Fibroblast of skin of right biceps (primary cell): ENCODE measurements around the gene CIC.
"Not testable (repeated sequence)": the region's sequence is repeated elsewhere in the genome, so short reads cannot be mapped to it uniquely, and the experiment has no call there.

Experiments used
- DNase-seq: peaks from one replicate; pipeline ENCODE4 v3.0.0-alpha.2; 2013

CIC gene

GRCh38 chr19:42315024-42315423 is 46.0 kb downstream of the CIC start:
- no peak for DNase-seq

DNA sequence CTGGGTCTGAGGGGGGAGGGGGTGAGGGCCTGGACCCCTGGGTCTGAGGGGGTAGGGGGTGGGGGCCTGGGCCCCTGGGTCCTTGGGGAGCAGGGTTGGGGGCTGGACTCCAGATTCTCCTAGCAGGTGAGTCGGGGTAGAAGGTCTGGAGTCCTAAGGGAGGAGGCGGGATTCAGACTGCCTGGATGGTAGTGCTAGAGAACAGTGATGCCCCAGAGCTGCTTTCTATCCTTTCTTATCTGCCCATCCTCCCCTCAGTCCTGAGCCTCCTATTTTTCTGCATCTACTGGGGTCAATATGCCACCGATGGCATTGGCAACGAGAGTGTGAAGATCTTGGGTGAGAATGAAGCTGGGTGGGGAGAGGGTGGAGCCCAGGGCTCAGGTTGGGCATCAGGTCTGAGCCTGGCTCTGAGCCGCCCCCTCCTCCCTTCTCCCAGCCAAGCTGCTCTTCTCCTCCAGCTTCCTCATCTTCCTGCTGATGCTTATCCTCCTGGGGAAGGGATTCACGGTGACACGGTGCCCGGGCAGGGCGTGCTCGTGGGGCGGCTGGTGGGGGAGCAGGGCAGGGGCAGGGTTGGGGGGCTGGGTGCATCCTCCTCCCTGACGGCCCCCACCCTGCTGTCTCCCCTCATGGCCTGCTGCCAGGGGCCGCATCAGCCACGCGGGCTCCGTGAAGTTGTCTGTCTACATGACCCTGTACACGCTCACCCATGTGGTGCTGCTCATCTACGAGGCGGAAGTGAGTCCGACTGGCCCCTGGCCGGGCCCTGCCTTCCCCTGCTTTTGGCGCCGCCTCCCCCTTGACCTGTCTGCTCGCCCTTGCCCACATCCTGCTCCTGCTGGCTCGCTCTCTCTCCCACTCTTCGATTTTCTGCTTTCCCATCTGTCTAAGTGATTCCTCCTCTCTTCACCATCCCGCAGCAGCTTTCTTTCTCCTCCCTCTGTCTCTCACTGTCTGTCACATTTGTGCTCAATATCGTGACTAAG is 47.5 kb downstream of the CIC start:
- peak; percentile 29 for DNase-seq

DNA sequence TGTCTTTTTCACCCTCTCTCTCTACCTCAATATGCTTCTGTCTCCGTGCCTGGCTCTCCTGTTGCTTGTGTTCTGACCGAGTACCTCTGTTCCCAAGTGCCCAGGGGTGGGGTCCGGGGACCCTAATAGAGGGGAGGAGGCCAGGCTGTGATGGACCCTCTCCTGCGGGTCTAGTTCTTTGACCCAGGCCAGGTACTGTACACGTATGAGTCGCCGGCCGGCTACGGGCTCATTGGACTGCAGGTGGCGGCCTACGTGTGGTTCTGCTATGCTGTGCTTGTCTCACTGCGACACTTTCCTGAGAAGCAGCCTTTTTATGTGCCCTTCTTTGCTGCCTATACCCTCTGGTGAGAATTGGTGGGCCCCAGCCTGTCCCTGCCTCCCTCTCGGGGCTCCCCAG is 48.5 kb downstream of the CIC start:
- no peak for DNase-seq

DNA sequence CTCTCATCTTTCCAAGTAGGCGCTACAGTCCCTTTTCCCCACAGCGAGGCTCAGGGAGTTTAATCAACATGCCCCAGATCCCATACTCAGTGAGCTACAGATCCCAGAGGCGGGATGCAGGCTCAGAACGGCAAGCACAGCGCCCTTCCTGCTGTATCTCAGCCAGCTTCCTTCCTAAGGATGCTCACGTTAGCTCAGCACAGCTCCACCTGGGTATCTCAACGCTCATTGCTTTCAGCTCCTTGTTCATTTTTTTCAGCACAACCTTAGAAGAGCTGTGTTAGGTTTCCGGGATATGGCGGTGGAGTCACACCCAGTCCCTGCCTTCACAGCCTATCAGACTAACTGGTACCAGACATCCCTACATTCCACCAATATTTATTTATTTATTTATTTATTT is 53.3 kb downstream of the CIC start:
- DNase-seq: no peak

- no peak for DNase-seq
These were observed 54.4 kb downstream of the CIC start for GRCh38 chr19:42323473-42323851.

DNA sequence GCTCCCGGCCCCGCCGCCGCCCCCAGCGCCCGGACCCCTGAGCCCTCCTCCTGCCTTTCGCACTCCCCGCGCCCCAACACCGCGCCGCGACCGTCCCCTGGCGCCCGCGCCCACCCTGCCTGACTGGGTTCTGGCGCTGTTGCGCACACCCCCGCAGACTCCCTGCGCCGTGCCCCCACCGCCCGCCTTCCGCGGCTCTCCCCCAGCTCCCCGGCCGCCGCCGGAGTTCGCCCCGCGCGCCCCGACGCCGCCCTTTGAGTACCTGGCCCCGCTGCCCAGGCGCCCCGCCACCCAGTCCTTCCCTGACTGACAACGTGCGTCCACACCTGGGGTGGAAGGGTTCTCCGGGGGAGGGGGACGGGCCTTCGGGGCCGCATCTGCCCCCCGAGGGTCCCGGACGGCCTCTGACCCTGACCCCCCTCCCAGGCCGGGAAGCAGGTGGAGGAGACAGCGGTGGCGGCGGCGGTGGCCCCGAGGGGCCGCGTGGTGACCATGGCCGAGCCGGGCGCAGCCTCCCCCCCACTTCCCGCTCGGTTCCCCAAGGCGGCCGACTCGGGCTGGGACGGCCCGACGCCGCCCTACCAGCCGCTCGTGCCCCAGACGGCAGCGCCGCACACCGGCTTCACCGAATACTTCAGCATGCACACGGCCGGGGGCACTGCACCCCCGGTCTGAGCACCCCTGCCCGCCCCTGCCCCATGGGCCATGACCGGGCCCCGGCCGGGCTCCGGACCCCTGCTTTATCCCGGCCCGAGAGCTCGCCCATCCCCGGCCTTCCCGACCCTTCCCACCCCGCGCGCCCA is 55.0 kb downstream of the CIC start:
- no peak for DNase-seq

DNA sequence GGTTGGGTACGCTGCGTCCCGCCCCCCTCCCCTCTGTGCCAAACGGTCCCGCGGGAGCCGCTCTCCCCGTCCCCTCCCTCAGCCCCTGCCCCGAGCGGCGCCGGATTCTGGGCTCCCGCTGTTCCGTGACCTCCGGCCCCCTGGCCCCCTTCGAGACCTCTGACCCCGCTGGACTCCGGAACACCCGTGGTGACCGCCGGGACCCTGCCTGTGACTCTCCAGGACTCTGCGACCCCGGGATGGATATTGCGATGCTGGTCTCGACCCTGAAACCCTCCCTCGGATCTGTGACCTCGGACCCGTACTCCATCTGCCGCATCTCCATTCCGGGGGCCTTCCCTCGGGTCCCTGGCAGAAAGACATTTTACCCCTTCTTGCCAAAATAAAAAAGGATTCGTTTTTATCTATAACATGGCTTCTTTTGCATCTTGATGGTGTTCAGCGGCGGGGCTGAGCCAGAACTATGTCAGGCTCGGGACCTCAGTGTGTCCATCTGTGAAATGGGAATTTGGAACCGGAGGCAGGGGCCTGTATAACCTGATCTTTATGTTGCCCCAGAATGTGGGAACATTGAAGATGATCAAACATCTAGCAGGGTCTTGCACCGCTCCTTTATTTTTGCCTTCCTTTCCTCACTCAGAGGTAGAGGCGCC is 55.7 kb downstream of the CIC start:
- DNase-seq: no peak

GRCh38 chr19:42325308-42325895 is 56.4 kb downstream of the CIC start, which contains the start of gene MEGF8:
TSS of gene MEGF8 (plus strand) at chr19:42325635. CDS start at chr19:42326244, 609 bp downstream.
- DNase-seq: peak; percentile 99

- no peak for DNase-seq
These were observed 57.1 kb downstream of the CIC start for GRCh38 chr19:42325896-42326771.

DNA sequence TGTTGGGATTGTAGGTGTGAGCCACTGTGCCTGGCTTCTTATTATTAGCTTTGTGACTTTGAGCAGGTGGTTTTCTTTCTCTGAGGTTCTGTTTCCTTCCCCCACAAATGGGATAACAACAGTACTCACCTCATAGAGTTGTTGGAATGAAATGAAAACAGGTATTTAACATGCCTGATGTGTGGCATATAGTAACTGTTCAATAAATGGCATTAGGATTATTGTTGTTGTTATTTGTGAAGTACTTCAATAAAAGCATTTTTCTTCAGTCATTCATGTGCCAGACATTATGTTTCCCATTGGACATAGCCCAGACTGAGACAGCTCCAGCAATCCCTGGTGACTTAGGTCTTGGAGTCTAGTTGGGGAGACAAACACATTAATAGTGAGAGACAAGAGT is 57.9 kb downstream of the CIC start:
- no peak for DNase-seq

GRCh38 chr19:42327381-42327780 is 58.3 kb downstream of the CIC start:
- DNase-seq: no peak

DNA sequence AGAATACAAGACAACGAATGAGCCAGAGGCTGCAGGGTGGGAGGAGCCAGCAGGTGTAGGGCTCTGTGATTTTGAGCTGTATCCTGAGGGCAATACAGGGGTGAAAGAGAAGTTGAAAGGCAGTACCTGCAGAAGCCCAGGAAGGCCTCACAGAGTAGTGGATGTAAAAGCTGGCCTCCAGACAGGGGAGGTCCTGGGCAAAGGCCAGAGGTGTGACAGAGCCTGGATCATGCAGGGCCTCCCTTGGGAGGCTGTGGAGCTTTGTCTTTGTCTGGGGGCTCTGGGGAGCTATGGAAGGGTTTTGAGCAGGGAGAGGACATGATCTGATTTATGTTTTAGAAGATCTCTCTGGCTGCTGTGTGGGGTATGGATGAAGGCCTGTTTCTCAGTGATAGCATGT is 59.1 kb downstream of the CIC start:
- no peak for DNase-seq

- no peak for DNase-seq
These were observed 59.8 kb downstream of the CIC start for GRCh38 chr19:42328854-42329253.

DNA sequence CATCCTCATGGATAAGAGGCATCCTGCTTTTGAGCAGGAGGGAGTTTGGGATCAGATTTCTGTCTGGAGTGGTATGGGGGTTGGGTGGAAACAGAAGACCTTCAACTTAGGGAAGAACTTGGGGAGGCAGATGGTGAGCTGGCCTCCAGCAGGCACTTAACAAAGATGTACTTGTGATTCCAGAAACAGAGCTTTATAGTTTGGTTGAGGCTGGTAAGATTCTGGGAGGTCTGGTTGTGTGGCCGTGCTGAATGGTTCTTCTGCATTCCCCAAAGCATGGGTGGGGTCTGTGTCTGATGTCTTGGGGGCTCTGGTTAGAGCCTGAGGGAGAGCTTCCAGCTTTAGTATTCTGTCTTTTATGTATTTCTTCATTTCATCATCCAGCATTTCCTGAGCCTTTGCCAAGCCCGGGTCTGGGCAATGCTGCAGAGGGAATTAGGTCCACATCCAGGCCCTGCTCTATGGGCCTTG is 61.2 kb downstream of the CIC start:
- peak; percentile 42 for DNase-seq

DNA sequence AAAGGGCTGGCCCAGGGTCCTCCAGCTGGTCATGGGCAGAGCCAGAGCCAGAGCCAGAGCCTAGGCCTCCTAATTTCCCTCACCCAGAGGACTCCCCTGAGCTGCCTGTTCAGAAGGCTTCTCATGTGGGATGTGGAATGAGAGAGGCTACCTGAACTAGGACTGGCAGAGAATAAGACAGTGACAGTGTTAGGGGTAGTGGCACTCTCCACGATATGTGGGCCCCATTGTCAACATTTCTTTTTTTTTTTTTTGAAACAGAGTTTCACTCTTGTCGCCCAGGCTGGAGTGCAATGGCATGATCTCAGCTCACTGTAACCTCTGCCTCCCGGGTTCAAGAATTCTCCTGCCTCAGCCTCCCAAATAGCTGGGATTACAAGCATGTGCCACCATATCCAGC is 62.3 kb downstream of the CIC start:
- not testable (repeated sequence) for DNase-seq

DNA sequence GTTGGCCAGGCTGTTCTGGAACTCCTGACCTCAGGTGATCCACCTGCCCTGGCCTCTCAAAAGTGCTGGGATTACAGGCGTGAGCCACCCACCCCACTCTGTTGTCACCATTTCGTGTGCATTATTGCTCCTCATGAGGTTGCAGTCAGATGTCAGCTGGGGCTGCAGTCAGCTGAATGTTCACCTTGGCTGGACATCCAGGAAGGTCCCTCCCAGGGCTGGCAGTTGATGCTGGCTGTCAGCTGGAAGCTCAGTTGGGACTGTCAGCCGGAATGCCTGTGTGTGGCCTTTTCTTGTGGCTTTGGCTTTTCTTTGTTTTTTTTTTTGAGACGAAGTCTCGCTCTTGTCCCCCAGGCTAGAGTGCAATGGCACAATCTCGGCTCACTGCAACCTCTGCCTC is 63.0 kb downstream of the CIC start:
- DNase-seq: no peak

DNA sequence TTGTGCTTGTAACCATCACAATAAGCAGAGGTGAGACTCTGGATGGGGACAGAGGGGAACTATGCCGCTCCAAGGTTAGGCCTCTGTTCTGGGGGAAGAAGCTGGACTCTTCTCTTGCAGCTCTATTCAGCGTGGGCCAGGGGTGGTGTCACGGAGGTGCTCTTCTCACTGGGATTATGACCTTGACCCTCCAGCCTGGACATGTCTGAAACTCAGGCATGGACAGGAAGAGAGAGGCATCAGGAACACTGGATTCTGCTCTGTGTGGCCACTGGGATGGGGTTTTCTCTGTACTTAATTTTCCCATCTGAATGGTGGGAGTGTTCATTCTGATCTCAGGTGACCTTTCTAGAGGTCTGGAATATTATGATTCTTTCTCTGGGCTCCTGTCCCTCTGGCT is 64.0 kb downstream of the CIC start:
- no peak for DNase-seq

- DNase-seq: no peak
These were observed 65.1 kb downstream of the CIC start for GRCh38 chr19:42333975-42334696.

GRCh38 chr19:42334697-42335373 is 65.8 kb downstream of the CIC start:
- no peak for DNase-seq

GRCh38 chr19:42335374-42335936 is 66.4 kb downstream of the CIC start:
- DNase-seq: no peak
